Activated T-helper 2 cell treated with anti-CD3 and anti-CD28 coated beads, Interferon-gamma antibody, Interleukin-2, Interleukin-4, amounts not matched to agents 10 μg/mL and 5 μg/mL and 100 μg/mL, durations not matched to agents 14 hours and 24 hours and 36 hours (primary cell): Measurements from ENCODE around the gene UBE2F. TPM values are rescaled to one million over a fixed set of nuclear protein-coding genes. Genes with fewer than 3 reads are reported as not detected.
A peak's percentile ranks its signal among the peaks of the same experiment; 100 is the strongest.
"Not testable (repeated sequence)": the region's sequence is repeated elsewhere in the genome, so short reads cannot be mapped to it uniquely, and the experiment has no call there.

Experiments used
- DNase-seq: peaks from one replicate; pipeline ENCODE4 v3.0.0; 2021; ENCODE audit warnings: low spot score
- H3K27ac Mint-ChIP-seq: one replicate; pipeline ENCODE4 v1.8.0; 2021; ENCODE audit warnings: mixed read lengths
- H3K27me3 Mint-ChIP-seq: one replicate; pipeline ENCODE4 v1.8.0; 2021; ENCODE audit warnings: low read depth, mixed read lengths
- H3K36me3 Mint-ChIP-seq: one replicate; pipeline ENCODE4 v1.8.0; 2021; ENCODE audit warnings: low read depth, mixed read lengths
- H3K4me1 Mint-ChIP-seq: one replicate; pipeline ENCODE4 v1.8.0; 2021; ENCODE audit warnings: low read depth, mixed read lengths
- H3K4me3 Mint-ChIP-seq: one replicate; pipeline ENCODE4 v1.8.0; 2021; ENCODE audit warnings: low read depth, mild to moderate bottlenecking, moderate library complexity, mixed read lengths
- H3K9me3 Mint-ChIP-seq: one replicate; pipeline ENCODE4 v1.8.0; 2021; ENCODE audit warnings: mixed read lengths
- intact Hi-C: fragments of 100-400 bp; cut with micrococcal nuclease; formaldehyde crosslinking; loops from one replicate; pipeline ENCODE4 v1.15.1; 2023
- total RNA-seq: library from RNA; stranded (reverse); gene quantifications from 2 replicates; pipeline ENCODE4 v1.2.3, GENCODE V29; 2022

Gene UBE2F
- total RNA-seq, 1 donor from 2014 or later = 137 TPM

- H3K9me3 Mint-ChIP-seq = no peaks in the 10 kb centered on the region
- H3K4me1 Mint-ChIP-seq = peaks cover 11% of the 10 kb centered on the region
- DNase-seq = no peak
- H3K4me3 Mint-ChIP-seq = no peak overlapping the region
- H3K27me3 Mint-ChIP-seq = peaks cover 28% of the 10 kb centered on the region
- H3K36me3 Mint-ChIP-seq = no peaks in the 10 kb centered on the region
- intact Hi-C loops = no loop called here
- H3K27ac Mint-ChIP-seq = no peak overlapping the region
Measured at GRCh38 chr2:237952851-237953250, 14.0 kb upstream of the UBE2F start.

- no peaks in the 10 kb centered on the region for H3K9me3 Mint-ChIP-seq
- DNase-seq = no peak
- intact Hi-C loops = no loop called here
Measured at GRCh38 chr2:237955640-237956401, 11.0 kb upstream of the UBE2F start.

GRCh38 chr2:237956402-237956736, 10.4 kb upstream of the UBE2F start:
- Mint-ChIP-seq H3K9me3 (no peaks in the 10 kb centered on the region), H3K4me3 (no peak overlapping the region), H3K36me3 (no peaks in the 10 kb centered on the region), H3K27ac (no peak overlapping the region), H3K27me3 (peaks cover 28% of the 10 kb centered on the region), H3K4me1 (peaks cover 11% of the 10 kb centered on the region)
- DNase-seq = no peak
- intact Hi-C loops = no loop called here

More at GRCh38 chr2:237955640-237956401, 11.0 kb upstream of the UBE2F start:
- H3K27me3 Mint-ChIP-seq = peaks cover 29% of the 10 kb centered on the region
- H3K4me1 Mint-ChIP-seq = peaks cover 11% of the 10 kb centered on the region
- no peak overlapping the region for H3K27ac Mint-ChIP-seq
- H3K36me3 Mint-ChIP-seq = no peaks in the 10 kb centered on the region
- no peak overlapping the region for H3K4me3 Mint-ChIP-seq

- Mint-ChIP-seq H3K9me3 (peaks cover 15% of the 10 kb centered on the region), H3K4me3 (no peak overlapping the region), H3K36me3 (no peaks in the 10 kb centered on the region), H3K27ac (no peak overlapping the region), H3K4me1 (peaks cover 11% of the 10 kb centered on the region), H3K27me3 (peaks cover 13% of the 10 kb centered on the region)
- intact Hi-C loops = loop anchor here (10.0 kb wide), 1 partner anchor 323 kb away; the partner anchor contains the start of gene PER2
- no peak for DNase-seq
Measured at GRCh38 chr2:237961637-237962036, 5.2 kb upstream of the UBE2F start.

GRCh38 chr2:237962432-237963084, 4.3 kb upstream of the UBE2F start:
- H3K36me3 Mint-ChIP-seq = peaks cover 2% of the 10 kb centered on the region
- H3K4me1 Mint-ChIP-seq = peaks cover 3% of the 10 kb centered on the region
- H3K27me3 Mint-ChIP-seq = peaks cover 4% of the 10 kb centered on the region
- no peak for DNase-seq
- H3K4me3 Mint-ChIP-seq = no peak overlapping the region
- peaks cover 15% of the 10 kb centered on the region for H3K9me3 Mint-ChIP-seq
- H3K27ac Mint-ChIP-seq = no peak overlapping the region
- intact Hi-C loops = loop anchor here (10.0 kb wide), 1 partner anchor 322 kb away; the partner anchor contains the start of gene PER2

- peaks cover 15% of the 10 kb centered on the region for H3K9me3 Mint-ChIP-seq
- not testable (repeated sequence) for DNase-seq, H3K36me3 Mint-ChIP-seq, H3K27ac Mint-ChIP-seq, H3K4me3 Mint-ChIP-seq, H3K27me3 Mint-ChIP-seq, H3K4me1 Mint-ChIP-seq
- intact Hi-C loops = loop anchor here (10.0 kb wide), 1 partner anchor 321 kb away; the partner anchor contains the start of gene PER2
Measured at GRCh38 chr2:237963490-237963991, 3.3 kb upstream of the UBE2F start.

GRCh38 chr2:237964194-237964577, 2.6 kb upstream of the UBE2F start:
- DNase-seq = no peak
- Mint-ChIP-seq H3K9me3 (peaks cover 15% of the 10 kb centered on the region), H3K27ac (no peak overlapping the region), H3K27me3 (no peaks in the 10 kb centered on the region), H3K4me3 (no peak overlapping the region), H3K4me1 (peaks cover 16% of the 10 kb centered on the region), H3K36me3 (peaks cover 16% of the 10 kb centered on the region)
- intact Hi-C loops = loop anchor here (10.0 kb wide), 1 partner anchor 321 kb away; the partner anchor contains the start of gene PER2

- no peak overlapping the region for H3K27ac Mint-ChIP-seq
- H3K4me3 Mint-ChIP-seq = peak overlapping the region; percentile 33
- H3K9me3 Mint-ChIP-seq = peaks cover 15% of the 10 kb centered on the region
- peaks cover 22% of the 10 kb centered on the region for H3K4me1 Mint-ChIP-seq
- no peaks in the 10 kb centered on the region for H3K27me3 Mint-ChIP-seq
- H3K36me3 Mint-ChIP-seq = peaks cover 22% of the 10 kb centered on the region
- intact Hi-C loops = loop anchor here (5.0 to 10.0 kb wide), 2 partner anchors 42 to 320 kb away; partner anchors contain the start of gene PER2
- no peak for DNase-seq
Measured at GRCh38 chr2:237964578-237965404, 2.0 kb upstream of the UBE2F start.

- peaks cover 29% of the 10 kb centered on the region for H3K4me1 Mint-ChIP-seq
- H3K4me3 Mint-ChIP-seq = peak overlapping the region; percentile 80
- H3K36me3 Mint-ChIP-seq = peaks cover 29% of the 10 kb centered on the region
- intact Hi-C loops = loop anchor here (2.0 to 10.0 kb wide), 5 partner anchors 44 to 319 kb away; partner anchors contain the start of genes ILKAP and PER2
- not testable (repeated sequence) for H3K27ac Mint-ChIP-seq, H3K27me3 Mint-ChIP-seq, DNase-seq
- peaks cover 15% of the 10 kb centered on the region for H3K9me3 Mint-ChIP-seq
Measured at GRCh38 chr2:237965844-237966243, 970 bp upstream of the UBE2F start.

- intact Hi-C loops = loop anchor here (2.0 to 10.0 kb wide), 5 partner anchors 44 to 319 kb away; partner anchors contain the start of genes ILKAP and PER2
- no peaks in the 10 kb centered on the region for H3K27me3 Mint-ChIP-seq
- H3K4me1 Mint-ChIP-seq = peaks cover 29% of the 10 kb centered on the region
- H3K4me3 Mint-ChIP-seq = peak overlapping the region; percentile 80
- DNase-seq = no peak
- peak overlapping the region; percentile 50 for H3K27ac Mint-ChIP-seq
- H3K36me3 Mint-ChIP-seq = peaks cover 29% of the 10 kb centered on the region
- peaks cover 15% of the 10 kb centered on the region for H3K9me3 Mint-ChIP-seq
Measured at GRCh38 chr2:237966250-237966564, 607 bp upstream of the UBE2F start.

- Mint-ChIP-seq H3K36me3 (peaks cover 38% of the 10 kb centered on the region), H3K27me3 (no peaks in the 10 kb centered on the region), H3K4me3 (peak overlapping the region; percentile 89), H3K4me1 (peaks cover 36% of the 10 kb centered on the region), H3K9me3 (peaks cover 13% of the 10 kb centered on the region), H3K27ac (peak overlapping the region; percentile 78)
- intact Hi-C loops = loop anchor here (2.0 to 10.0 kb wide), 5 partner anchors 45 to 317 kb away; partner anchors contain the start of genes ILKAP and PER2
- DNase-seq = no peak
Measured at GRCh38 chr2:237967463-237967951, 693 bp downstream of the UBE2F start.
